ENCODE results near the gene ERFE.

Gene ERFE

DNA sequence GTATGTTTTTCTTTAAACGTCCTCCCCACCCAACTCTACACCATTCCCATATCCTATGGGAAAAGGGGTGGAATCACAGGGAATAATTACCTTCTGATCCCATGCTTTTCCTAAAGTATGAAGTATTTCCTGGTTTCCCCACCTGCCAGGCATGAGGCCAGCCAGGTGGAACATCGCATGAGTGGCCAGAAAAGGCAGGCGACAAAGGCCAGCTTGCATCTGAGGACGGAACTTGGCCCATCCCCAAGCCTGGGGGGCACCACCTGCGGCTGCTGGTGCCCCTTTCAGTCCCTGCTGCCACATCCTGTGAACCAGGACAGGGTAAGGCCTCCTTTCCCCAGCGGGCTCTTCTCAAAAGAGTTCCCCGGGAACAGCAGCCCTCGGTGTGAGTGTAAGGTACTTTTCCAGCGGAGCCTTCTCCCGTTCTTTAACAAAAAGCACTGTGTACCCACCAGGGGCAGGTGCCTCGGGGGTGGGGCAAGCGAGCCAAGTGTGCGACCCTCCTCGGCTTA is 1.2 kb upstream of the ERFE start:
- DNase-seq = peak; percentile 81

DNA sequence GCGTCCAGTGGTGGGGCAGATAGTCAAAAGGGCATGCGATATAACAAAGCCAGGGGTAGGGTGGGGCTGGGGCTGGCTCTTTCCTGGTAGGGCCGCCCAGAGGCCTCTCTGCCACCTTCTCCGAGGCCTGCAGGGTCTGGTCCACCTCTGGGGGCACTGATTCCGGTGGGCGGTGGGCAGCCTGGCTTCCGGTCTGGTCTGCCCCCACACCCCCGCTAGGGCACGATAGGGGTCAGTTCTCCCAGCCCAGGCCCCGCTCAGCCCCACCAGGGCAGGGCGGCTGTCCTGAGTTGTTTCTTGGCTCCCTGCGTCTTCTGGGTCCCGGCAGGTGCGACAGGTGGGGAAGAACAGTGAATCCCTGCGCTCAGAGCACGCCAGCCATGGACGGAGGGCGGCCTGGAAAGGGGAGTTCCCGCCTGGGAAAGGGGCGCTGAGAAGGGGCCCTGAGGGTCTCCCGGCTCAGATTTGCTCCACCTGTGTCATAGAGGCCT is 707 bp upstream of the ERFE start:
- DNase-seq = peak; percentile 67

DNA sequence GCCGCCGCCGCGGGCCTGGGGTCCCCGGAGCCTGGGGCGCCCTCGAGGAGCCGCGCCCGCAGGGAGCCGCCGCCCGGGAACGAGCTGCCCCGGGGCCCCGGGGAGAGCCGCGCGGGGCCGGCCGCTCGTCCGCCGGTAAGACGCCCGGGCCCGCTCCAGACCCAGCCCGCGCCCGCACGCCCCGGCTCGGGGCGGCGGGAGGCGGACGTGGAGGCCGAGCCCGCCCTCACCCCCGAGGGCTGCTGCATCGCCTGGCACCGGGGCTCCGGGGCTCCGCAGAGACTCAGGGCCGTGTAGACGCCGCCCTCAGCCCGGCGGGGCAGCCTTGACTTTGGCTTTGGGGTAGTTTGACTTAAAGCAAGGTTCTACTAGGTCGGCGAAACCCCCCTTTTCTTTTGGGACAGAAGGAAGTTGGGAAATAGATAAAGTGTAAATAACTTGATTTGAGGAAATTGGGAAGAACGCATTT is 335 bp downstream of the ERFE start:
- DNase-seq = peak; percentile 70

DNA sequence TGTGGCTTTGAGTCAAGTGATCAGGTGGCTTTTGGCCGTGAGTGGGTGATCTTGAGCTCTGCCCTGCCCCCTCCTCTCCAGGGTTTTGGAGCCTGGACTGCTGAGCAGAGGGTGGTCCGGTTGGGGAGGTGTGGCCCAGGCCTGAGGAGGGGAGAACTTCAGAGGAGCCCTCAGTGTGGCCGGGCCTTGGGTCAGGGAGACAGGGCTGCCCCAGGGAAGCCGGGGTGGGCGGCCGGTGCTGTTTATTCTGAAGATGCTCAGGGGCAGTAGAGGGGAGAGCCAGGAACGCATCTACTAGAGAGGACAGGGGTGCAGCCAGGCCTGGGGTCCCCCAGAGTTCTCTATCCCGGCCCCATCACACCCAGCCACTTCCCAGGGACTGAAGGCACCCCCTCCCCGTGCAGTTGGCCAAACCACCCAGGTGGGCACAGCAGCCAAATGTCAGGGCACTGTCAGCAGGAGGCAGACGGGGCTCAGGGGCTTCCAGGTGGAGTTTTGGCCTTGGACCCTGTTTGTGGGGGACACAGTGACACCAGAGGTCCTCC is 963 bp downstream of the ERFE start:
- no peak for DNase-seq

DNA sequence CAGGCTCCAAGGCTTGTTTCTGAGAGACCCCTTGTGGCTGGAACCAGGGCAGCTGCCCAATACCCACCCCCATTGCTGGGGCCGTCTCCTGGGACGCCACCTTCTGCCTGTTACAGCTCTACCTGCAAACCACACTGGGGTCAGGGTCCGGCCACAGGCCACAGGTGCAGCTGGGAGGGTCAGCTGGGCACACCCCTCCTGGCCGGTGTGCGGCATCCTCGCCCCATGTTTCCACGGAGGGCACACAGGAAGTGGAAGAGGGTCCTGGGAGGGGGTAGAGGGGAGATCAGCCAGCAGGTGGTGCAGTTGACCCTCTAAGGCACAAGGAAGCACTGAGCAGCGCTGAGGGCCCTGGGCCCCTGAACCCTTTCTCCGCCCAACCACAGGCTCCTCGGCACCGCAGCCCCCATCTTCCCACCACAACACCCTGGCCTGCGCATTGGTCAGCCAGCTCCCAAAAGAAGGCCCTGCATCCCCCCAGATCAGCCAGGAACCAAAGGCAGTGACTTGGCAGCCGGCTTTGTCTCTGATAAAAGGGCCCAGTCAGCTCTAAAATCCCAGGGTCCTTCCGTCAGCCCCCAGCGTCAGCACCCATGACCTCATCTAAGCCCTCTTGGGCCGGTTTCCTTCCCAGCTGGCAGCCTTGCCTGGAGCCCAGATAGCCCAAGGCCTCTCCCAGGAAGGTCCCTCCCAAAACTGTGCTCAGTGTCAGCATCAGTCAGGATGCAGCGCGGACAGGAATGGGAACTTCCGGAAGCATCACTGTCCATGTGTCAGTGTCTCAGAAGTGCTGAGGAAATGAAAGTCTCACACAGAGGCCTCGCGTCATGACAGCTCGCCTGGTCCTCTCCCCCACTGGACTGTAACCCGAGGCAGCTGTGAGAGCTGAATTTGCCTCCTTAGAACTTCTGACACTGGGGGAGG is 1.7 kb downstream of the ERFE start:
- no peak for DNase-seq

DNA sequence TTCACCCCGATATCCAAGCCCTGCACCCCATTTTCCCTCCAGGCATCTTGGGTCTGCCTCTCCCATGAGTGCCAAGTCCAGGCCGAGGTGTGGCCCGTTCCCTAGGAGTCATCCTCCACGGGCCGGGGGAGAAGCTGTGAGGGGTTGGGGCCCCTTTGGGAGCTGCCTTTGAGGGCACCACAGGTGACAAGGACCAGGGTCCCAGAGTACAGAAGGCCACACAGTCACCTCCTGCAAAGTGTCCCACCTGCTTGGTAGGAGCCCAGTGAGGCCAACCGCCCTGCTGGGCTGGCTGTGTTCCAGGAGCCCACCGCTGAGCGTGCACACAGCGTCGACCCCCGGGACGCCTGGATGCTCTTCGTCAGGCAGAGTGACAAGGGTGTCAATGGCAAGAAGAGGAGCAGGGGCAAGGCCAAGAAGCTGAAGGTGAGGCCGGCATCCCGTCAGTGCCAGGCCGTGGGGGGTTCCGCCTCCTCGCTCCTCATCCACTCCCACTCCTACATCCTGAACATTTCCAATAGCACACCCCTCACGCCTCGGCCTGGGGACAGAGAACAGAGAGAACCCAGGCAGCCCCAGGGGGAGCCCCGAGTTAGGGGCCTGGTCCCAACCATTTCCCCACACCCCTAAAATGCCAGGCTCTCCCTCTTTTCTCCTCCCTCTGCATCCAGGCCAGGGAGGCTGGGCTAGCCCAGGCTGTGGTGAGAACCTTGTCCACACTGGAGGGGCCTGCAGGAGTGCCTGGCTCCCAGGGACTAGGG is 2.7 kb downstream of the ERFE start:
- no peak for DNase-seq

DNA sequence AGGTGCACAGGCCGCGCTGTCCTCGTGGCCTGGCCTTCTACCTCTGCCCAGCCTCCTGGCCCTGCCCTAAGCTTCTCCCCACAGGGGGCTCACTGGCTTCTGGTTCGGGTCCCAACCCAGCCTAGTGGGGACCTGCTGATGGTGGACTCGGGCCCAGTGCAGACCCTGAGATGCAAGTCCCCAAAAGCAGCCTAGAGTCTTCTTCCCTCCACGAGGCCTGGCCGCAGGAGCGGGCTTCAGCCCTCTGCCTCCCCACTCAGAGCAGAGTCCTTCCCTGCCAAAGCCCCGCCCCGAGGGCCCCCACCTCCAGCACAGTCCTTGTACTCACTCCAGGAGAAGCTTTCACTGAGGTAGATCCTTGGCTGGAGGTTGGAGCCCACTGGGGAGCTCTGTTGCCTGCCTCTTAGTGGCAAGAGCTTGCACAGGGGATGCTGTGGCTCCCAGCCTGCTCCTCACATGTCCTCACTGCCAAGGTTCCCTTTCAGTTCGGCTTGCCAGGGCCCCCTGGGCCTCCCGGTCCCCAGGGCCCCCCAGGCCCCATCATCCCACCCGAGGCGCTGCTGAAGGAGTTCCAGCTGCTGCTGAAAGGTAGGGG is 3.6 kb downstream of the ERFE start:
- DNase-seq = no peak

DNA sequence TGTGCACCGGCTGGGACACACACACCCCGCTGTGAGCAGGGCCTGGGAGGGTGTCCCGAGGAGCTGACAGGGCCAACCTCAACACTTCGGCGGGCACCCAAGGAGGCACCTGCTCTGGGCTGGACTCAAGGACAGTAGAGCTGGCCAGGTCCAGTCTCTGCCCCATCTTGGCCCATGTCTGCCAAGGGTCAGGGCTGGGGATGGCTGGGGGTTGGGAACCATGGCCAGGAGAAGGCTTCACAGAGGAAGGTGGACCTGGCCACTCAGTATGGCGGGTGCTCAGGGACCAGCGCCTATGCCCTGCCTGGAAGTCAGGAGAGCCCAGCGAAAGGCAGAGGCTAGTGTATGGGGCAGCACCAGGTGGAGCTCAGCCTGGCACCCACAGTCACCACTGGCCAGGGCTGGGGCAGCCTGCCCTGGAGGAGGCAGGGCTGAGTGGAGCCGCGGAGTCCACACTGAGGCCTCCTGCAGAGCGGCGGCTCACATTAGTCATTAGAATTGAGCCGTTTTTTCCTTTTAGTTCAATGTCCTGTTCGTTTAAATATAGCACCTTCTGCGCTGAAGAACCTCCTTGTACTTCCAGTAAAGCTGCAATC is 4.2 kb downstream of the ERFE start:
- DNase-seq = peak; percentile 47

DNA sequence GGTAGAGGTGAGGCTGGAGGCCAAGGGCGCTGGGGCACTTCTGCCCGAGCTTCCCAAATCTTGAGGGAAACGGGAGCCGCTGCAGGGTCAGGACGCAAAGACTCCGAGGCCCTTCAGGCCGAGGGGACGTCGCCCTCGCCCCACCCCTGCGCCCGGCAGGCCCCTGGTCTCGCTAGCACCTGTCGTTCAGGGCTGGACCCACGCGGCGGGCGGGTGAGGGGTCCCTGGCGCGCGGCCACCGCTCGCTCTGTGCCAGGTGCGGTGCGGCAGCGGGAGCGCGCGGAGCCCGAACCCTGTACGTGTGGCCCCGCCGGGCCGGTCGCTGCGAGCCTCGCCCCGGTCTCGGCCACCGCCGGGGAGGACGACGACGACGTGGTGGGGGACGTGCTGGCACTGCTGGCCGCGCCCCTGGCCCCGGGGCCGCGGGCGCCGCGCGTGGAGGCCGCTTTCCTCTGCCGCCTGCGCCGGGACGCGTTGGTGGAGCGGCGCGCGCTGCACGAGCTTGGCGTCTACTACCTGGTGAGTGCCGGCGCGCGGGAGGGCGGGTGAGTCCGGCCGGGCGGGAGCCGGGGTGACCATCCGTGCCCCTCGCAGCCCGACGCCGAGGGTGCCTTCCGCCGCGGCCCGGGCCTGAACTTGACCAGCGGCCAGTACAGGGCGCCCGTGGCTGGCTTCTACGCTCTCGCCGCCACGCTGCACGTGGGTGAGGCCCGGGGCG is 4.9 kb downstream of the ERFE start:
- peak; percentile 64 for DNase-seq

DNA sequence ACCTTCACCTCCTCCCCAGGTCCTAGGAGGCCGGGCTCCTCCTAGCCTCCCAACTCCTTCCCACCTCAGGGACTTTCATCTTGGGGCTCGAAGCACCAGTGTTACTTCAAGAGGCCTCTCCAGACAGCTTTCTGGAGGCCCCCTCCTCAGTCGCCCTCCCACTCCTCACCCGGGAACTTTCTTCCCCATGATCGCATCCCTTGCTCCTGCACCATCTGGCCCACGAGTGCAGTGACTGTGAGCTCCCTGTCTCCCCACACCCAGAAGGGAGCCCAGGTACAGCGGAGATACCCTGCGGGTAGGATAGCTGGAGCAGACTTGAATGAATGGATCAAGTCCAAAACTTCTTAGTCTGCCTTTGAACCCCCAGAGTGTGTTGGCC is 6.1 kb downstream of the ERFE start:
- no peak for DNase-seq

DNA sequence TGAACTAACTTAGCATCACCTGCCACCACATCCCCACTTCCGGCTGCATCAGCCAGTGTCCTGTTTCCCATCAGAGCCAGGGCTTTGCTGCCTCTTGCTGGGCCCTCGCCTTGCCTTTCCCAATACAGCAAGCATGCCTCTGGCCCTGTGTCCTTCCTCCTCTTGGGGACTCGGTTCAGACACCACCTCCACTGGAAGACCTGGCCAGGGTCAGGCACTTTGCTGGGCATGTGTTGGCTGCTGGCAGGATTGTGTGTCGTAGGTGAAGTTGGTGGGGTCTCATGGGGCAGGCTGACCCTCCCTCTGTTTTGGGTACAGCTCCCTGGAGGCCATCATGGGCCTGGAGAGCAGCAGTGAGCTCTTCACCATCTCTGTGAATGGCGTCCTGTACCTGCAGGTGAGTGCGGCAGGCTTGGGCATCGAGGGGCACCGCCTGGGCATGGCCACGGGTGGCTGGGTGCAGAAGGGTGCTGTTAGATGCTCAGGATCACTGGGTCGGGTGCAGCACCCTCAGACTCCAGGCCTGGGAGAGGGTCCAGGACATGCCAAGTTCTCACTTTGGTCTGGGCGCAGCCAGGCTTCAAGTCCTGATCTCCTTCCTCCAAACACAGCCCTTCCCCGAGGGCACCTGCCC is 6.6 kb downstream of the ERFE start:
- no peak for DNase-seq

DNA sequence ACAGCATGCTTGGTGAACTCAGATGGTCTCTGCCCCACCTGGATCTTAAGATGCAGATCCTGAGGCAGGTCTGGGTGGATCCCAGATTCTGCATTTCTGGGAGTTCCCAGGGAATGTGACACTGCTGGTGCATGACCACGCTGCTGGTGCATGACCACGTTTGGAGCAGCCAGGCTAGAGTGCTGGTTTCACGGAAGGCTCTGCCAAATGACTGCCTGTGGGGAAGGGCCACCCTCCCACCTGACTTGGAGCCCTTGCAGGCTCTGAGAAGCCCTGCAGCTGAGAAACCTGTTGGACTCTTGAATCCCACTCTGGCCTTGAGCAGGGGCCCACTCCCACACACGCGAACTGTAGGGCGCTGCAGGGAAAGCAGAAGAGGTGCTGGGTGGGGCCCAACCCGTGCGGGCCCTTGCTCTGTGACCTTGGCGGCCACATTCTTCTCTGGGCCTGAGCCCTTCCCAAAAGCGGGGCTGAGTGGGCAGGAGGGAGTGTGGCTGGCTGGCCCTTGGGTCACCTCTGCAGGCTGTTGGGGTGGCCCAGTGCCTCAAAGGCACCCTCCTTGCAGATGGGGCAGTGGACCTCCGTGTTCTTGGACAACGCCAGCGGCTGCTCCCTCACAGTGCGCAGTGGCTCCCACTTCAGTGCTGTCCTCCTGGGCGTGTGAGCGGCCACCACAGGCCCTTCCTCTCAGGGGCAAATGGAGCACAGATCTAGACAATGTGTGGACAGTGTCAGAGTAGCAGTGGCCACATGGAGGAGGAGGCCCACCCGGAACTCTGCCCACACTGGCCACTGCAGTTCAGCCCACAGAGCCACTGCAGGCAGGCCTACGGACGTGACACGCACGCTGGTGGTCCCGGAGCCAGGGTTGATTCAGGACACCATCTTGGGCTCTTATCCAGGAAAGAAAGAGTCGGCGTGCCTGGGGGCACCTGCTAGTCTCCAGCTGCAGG is 7.9 kb downstream of the ERFE start:
- DNase-seq = no peak

DNA sequence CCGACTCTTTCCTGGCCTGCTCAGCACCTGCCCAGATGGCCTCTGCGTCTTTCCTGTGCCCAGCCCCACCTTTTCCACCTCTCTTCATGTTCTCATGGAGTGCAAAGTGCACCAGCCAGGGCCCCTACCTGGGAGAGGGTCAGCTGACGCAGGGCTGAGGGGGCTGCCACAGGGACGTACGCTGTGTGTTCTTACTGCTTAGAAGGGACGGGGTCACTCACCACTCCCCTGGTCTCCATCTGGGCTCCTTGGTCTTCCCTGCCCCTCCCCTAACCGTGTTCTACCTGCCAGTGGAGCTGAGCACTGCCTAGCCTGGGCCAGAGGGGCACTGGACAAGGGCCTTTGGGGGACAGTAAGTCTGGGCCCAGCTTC is 8.6 kb downstream of the ERFE start:
- no peak for DNase-seq

DNA sequence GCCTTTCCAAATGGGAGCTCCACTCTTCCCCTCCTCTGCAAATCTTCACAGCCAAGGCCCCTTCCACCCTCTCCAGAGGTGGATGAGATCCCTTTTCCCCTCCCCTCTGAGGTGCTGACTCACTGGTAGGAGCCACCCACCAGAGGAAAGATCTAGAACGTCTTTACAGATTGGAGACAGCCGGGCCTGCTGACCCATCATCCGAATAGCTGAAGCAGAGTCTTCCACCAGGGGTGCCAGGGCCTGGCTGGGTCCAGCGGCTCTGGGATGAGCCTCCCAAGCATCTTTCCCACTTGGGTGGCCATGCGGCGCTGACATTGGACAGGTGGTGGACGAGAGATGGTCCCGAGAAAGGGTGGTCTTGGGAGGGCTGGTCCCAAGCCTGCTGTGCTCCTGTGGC is 9.0 kb downstream of the ERFE start:
- DNase-seq = no peak

DNA sequence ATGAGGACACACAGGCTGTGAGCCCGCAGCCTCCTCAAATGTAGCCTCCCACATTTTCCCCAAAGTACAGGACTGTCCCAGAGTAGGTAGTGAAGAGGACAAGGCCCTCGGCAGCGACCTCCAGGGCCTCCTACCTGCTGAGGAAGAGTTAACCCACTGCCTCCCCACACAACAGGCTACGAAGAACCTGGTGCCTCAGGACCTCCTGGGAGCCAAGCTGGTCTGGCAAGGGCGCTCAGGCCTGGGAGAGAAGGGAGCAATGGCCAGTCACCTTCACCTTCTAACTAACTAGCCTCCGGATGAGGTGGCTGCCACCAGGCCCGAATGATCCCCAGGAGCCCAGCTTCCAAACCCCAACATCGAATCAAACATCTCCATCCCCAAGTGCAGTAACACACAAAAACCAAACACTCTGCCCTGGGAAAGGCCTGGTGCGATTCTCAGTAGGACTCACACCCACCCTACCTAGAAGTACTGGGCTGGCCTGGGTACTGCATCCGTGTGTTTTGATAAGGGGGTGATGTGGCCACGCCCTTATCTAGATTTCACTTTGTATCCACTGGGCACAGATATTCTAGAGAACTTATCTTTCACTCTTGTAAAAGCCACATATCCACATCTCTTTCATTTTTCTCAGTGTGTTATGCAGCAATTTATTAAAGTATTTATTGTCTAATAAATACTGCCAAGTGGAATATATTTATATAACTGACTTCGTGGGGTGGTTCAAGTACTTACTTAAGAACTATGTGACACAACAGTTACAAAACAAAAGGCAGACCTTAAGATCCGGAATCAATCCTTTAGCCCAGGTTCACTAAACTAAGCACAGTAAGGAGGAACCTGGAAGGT is 9.7 kb downstream of the ERFE start:
- DNase-seq = no peak

DNA sequence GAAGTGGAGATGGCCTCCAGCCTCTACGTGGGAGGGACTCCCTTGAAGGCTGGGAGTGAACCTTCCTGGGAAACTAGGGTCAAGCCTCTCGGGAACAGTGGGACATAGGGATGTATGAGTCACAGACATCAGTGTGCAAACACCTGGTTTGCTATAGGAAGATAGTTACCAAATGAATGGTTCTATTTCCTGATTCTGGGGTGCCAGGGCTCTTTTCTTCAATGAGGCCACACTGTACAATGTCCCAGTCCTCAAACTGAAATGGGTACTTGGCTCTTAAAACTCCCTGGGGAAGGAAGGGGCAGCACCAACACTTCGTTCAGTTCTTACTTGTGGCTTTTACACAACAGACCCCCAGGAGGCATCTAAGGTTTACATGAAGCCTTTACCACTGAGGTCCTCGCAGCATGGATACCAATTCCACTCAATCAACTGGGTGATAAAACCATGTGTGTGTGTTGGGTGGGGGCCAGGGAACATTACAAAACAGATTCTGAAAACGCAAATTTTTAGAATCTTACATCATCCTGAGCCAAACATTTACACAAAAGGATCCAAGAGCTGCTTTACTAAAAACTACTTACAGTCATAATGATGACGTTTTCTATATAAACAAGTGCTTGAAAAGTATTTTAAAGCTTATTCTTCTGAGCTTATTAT is 10.4 kb downstream of the ERFE start:
- DNase-seq = peak; percentile 66

DNA sequence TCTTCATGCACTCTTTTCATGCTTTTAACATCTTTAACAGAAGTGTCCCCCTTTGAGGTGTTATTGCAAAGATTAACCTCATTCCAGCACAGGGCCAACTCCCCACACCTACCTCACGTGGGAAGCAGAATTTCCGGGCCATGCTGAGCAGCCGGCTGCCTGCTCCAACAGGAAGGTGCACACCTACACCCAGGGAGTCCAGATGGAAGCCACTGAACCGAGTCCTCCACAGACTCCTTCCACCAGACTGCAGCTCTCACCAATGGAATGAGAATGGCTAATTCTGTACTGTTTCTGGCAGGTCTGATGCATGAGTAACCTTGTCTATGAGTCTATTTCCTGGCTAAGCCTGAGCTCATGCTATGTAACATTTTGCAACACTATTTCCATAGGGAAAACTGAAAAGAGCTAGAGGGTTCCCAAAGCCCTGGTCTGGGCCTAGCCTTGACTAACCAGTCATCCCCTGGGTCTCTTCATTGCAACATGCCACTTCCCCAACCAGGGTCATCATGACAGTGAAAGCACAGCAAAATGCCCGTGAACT is 11.0 kb downstream of the ERFE start:
- peak; percentile 64 for DNase-seq

DNA sequence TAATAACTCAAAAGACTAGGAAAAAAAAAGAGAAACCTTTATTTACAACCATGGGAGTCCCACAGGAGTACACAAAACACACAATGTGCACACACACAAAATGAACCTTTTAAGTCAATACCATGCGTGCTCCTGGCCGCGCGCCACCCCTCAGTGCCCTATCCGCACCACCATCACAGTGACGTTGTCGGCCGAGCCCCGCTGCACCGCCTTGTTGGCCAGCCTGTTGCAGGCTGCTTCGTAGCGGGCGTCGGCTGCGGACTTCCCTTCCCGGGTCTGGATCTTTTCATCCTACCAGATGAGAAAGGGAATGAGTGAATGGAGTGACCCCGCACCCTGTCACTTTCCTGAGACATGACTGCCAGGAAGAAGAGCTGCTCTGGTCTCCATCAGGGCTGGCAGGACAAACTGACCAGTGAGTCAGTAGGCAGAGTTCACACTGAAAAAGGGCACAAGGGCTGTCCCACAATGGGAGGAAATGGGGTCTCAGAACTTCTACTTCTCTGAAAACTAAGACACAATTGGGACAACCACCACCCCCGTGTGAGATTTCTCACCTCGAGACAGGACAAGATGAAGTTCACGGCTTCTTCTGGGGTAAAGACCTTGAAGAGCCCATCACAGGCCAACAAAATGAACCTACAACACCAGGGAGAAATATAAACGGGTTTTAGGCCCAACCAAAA is 11.8 kb downstream of the ERFE start:
- DNase-seq = no peak
